Skeletal muscle cell (primary cell): Measurements from ENCODE around the gene BLMH.
"Not testable (repeated sequence)": the region's sequence is repeated elsewhere in the genome, so short reads cannot be mapped to it uniquely, and the experiment has no call there.

Experiments
- DNase-seq: peaks from one replicate; pipeline ENCODE4 v3.0.0-alpha.2; 2010; ENCODE audit warnings: low read depth
- H3K4me3 ChIP-seq: 2 replicates; pipeline ENCODE4 v1.5.1; 2011; ENCODE audit warnings: low read depth, mild to moderate bottlenecking, control low read depth, low read length, moderate library complexity

BLMH gene

DNA sequence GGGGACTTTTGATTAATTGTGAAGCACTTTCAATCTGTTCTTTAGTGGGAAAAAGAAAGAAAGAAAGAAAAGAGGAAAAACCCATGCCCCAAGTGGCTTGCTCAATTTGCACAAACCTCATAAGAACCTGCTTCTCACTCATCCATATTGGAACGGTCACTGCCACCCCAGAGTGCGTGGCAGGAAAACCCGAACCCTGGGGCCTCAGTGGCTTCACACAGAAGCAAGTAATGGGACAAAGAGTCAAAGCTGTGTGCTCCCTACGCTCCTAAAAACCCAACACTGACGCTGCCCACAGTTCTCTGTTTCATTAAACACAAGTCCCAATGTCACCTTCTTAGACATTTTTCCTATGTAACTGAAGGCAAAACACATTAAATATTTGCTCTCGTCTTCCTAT lies 57.4 kb downstream of the BLMH start:
- no peak overlapping the region for H3K4me3 ChIP-seq
- no peak for DNase-seq

DNA sequence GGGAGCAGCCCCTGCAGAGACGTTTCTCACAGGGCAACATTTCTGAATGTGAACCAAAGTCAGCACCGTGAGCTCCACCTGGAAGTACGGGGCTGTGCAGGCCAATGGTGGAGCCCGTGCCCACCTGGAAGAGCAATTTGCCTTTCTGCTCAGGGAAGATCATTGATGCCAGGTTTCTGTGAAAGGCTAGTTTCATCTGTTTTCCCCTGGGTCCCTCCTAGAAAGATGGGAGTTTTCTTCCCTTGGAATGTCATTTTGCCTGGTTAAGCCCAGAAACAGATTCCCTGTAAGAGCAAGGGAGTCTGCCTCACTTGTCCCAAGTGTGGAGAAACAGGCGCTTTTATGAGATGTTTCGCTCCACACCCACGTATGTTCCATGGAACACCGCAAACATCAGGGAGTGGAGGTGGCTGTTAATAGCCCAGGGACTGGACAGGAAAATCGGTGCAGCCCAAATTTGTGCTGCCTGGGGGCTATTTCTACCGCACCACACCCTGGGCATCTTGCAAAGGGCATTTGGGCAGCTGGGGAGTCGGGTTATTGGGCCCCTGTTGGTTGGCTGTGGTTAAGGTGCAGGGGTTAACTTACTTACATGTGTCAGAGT lies 58.8 kb downstream of the BLMH start:
- no peak overlapping the region for H3K4me3 ChIP-seq
- DNase-seq, result no peak

- no peak overlapping the region for H3K4me3 ChIP-seq
- DNase-seq, result no peak
Measured at GRCh38 chr17:30232015-30232823, 59.5 kb downstream of the BLMH start.

DNA sequence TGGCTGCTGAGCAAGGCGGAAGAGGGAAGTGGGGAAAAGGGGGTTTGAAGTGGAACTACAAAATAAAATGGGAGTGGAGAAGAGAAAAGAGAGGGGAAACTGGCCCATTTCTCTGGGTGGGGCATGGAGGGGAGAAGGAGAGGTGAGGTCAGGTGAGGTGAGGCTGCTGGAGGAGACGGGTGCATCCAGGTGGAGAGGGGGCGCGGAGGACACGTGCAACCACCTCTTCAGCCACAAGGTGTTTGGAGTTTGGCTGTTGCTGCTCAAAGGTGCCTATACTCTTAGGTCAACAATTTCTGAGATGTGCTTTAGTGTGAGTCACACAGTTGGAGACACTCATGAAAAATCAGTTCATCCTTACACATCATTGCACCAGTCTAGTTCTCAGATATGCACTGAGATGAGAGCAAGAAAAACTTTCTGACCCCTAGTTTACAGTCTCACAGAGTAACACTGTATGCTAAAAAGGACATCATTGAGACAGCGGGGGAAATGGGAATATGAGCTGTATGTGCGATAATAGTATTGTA lies 61.1 kb downstream of the BLMH start:
- no peak overlapping the region for H3K4me3 ChIP-seq
- no peak for DNase-seq

GRCh38 chr17:30230009-30230408 lies 61.7 kb downstream of the BLMH start:
- H3K4me3 ChIP-seq, DNase-seq: not testable (repeated sequence)

DNA sequence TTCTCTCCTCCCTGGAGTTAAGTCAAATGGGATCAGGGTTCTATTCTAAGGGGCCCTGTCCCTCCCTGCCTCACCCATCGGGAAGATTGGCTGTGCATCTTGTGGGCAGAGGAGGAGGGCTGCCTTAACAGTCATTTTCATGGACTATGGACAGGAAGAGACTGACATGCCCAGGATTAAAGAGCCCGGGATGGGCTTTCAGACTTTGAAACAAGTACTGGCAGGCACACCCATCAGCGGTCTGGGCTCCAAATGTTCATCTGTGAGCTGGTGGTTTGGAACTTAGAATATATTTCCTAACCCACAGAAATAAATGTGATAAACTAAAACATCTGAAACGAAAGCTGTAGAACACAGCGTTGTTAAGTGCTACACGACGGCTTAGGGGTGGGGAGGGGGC lies 62.7 kb downstream of the BLMH start:
- DNase-seq, result no peak
- H3K4me3 ChIP-seq, result no peak overlapping the region

- H3K4me3 ChIP-seq, result no peak overlapping the region
- DNase-seq, result no peak
Measured at GRCh38 chr17:30228011-30228410, 63.7 kb downstream of the BLMH start.

- no peak overlapping the region for H3K4me3 ChIP-seq
- no peak for DNase-seq
Measured at GRCh38 chr17:30226878-30227277, 64.9 kb downstream of the BLMH start.

GRCh38 chr17:30225919-30226553 lies 65.7 kb downstream of the BLMH start:
- H3K4me3 ChIP-seq, result no peak overlapping the region
- no peak for DNase-seq

DNA sequence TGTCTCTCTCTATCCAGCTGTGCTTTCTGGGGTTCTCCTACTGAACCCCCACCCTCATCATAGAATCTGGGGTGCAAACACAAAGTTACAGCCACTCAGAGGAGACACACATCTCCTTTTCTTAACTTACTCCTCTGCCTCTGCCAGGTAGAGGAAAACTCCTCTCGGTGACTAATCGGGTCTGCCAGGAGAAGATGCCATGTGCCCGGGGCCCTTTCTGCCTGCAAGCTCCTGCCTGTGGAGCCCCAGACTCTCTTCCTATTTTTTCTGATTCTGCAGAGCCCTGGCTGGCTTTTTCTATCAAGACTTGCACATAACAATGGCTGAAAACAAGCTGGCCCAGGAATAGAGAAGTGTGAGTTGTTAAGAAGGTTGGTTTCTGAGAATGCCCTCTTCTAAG lies 66.6 kb downstream of the BLMH start:
- no peak for DNase-seq
- no peak overlapping the region for H3K4me3 ChIP-seq

GRCh38 chr17:30224419-30224960 lies 67.3 kb downstream of the BLMH start:
- no peak overlapping the region for H3K4me3 ChIP-seq
- DNase-seq, result no peak

GRCh38 chr17:30222721-30223175 lies 69.0 kb downstream of the BLMH start:
- H3K4me3 ChIP-seq, result no peak overlapping the region
- no peak for DNase-seq

DNA sequence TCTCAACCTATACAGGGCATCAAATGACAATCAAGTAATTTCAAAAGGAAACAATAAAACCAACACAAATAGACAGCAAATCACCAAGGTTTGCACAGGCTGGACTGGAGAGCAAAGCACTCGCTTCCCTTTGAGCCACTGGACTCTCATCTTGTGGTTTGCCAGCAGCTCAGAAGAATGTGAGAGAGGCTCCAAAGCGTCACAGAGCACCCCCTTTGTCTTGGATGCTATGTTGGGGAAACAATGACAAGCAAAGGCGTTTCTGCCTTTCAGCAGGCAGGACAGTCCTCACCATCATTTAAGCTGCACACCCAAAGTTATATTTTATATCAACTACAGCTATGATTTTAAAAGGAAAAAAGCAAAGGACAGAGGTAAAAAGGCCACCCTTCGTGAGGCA lies 69.5 kb downstream of the BLMH start:
- DNase-seq, result no peak
- H3K4me3 ChIP-seq, result no peak overlapping the region

- DNase-seq, result no peak
- no peak overlapping the region for H3K4me3 ChIP-seq
Measured at GRCh38 chr17:30221346-30221745, 70.4 kb downstream of the BLMH start.

DNA sequence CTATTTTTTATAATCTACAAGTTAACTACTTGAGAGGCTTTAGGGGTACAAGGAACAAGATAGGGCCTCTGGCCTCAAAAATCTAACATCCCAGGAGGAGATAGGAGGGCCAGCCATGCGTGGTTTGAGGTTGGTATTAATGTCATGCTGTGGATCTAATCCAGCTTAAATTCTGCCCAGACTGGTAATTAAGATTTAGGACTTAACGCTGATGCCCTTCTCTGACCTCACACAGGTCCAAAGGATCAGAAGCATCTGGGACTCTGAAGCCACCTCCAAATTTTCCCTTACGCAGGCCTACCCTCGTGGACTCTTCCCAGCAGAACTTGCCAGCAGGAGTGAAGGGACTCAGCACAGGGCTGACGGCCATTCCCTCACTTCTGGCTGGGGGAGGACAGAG lies 71.3 kb downstream of the BLMH start:
- no peak overlapping the region for H3K4me3 ChIP-seq
- no peak for DNase-seq

DNA sequence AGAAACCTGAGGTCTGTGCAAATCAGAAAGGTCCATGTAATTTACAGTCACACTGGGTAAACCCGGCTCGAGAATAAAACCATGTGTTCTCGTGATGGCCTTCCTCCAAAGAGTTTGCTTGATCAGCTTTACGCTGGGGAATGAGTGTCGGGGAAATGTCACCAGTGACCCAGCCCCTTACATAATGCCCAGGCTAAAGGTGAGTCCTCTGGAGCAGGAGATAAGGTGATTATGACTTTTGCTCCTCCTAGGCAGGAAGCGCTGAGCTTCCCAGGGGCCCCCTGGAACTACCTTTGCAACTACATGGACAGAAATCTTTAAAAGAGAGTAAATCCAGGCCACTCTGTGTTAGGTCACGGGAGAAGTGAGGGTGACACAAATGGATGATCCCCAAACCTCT lies 71.9 kb downstream of the BLMH start:
- H3K4me3 ChIP-seq, result no peak overlapping the region
- no peak for DNase-seq

DNA sequence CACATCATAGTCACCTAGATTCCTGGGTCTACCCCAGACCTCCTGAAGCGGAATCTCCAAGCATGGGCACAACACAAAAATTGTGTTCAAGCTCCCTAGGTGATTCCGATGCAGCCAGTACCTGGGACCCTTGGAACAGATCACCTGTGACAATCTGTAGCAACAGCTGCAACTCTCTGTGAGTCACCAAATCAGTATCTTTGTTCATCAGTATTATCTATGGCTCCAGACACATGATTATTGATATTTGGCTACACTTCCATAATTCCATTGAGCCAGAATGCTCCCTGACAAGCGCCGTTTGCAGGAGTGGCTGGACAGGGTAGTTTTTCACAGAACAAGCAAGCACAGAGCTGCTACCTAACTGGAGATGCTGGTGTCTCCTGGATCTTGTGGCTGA lies 72.4 kb downstream of the BLMH start:
- no peak for DNase-seq
- H3K4me3 ChIP-seq, result no peak overlapping the region

GRCh38 chr17:30218799-30219198 lies 72.9 kb downstream of the BLMH start:
- DNase-seq, result no peak
- no peak overlapping the region for H3K4me3 ChIP-seq

- H3K4me3 ChIP-seq, result no peak overlapping the region
- no peak for DNase-seq
Measured at GRCh38 chr17:30217746-30218245, 73.9 kb downstream of the BLMH start.

- H3K4me3 ChIP-seq, result no peak overlapping the region
- no peak for DNase-seq
Measured at GRCh38 chr17:30217054-30217453, 74.7 kb downstream of the BLMH start.
